Kidney epithelial cell (primary cell): ENCODE measurements around the gene HMHB1. TPM values are rescaled to one million over a fixed set of nuclear protein-coding genes. Genes with fewer than 3 reads are reported as not detected.

ENCODE experiments used
- DNase-seq: peaks from one replicate; pipeline ENCODE4 v3.0.0-alpha.2; 2010; ENCODE audit warnings: low read depth
- H3K27me3 ChIP-seq: 2 replicates; pipeline ENCODE4 v1.6.0; 2011; ENCODE audit warnings: low read length; ENCODE audit not compliant: control insufficient read depth, insufficient read depth
- H3K36me3 ChIP-seq: 2 replicates; pipeline ENCODE4 v1.5.1; 2011; ENCODE audit warnings: low read length; ENCODE audit not compliant: control insufficient read depth, insufficient read depth
- H3K4me3 ChIP-seq: 2 replicates; pipeline ENCODE4 v1.5.1; 2011; ENCODE audit warnings: low read depth, mild to moderate bottlenecking, control low read depth, low read length
- CTCF ChIP-seq: IDR thresholded peaks from 2 replicates; pipeline ENCODE4 v1.5.1; 2011; ENCODE audit warnings: mild to moderate bottlenecking, moderate library complexity, low read length, control low read depth, inconsistent platforms; ENCODE audit not compliant: insufficient read depth, poor library complexity, severe bottlenecking
- total RNA-seq: library from RNA; depleted of rRNA; stranded (reverse); fragments of >200 nt; gene quantifications from 2 replicates; pipeline ENCODE4 v1.2.3, GENCODE V29; 2015

The HMHB1 gene
- total RNA-seq, result not detected in 2 replicates

DNA sequence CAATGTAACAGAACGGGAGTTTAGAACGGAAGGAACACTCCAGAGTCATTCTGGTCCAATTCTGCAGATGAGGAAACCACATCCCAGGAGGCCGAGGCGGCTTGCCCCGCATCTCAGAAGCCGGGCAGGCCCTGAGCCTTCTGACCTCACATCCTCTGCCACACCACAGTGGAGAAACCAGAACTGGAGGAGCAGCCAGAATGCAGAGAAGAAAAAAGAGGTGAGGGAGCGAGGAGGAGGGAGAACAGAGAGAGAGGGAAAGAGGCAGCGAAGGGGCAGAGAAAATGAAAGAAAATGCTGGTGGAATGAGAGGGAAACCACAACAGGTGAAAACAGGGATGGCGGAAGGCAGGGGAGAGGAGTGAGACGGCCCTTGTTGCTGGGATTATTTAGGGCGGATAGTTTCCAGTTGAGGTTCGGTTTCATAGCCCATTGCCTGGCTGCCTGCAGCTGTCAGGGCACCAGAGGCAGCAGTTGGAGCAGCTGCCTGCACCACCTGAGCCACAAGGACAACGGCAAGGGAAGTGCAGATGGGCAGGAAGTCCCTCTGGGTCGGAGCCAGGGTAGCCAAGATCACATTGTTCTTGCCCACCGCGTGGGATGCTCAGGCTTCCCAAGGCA, at the start of gene HMHB1:
HMHB1 (plus strand) TSS at position 77 of the 621 bp plus-strand sequence.
- no peak for DNase-seq
- TF ChIP-seq CTCF, result no peak
- Histone ChIP-seq H3K27me3 (no peaks in the 10 kb centered on the region), H3K36me3 (no peaks in the 10 kb centered on the region), H3K4me3 (no peak within 1 kb of the TSS)

DNA sequence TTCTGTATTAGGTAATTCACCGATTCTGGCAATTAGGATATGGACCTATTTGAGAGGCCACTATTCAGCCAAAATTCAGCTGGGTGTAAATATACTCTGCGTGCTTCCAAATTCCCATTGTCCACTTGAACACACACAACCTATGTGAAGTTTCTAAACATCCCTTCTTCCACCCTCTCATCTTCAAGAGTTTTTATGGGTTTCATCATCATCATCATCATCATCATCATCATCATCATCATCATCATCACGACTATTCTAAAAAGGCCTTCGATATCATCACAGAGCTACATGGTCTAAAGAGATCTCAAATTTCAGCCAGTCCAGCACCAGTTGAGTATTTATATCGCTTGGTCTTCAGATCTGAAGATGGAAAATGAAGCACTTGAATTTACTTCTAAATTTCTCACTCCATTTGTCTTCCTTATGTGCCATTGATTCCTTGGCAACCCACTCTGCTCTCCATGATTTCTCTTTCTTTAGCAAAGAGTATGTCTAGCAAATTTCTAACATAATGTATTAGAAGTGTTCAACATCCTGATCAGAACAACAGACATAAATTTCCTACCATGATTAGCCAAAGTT, 49.2 kb upstream of the HMHB1 start:
- Histone ChIP-seq H3K36me3 (no peaks in the 10 kb centered on the region), H3K27me3 (no peaks in the 10 kb centered on the region), H3K4me3 (no peak overlapping the region)
- no peak for TF ChIP-seq CTCF
- DNase-seq, result no peak

GRCh38 chr5:143767162-143767561, 44.8 kb upstream of the HMHB1 start:
- H3K36me3 ChIP-seq, result no peaks in the 10 kb centered on the region
- H3K4me3 ChIP-seq, result no peak overlapping the region

GRCh38 chr5:143769026-143769786, 42.8 kb upstream of the HMHB1 start:
- H3K36me3 ChIP-seq, result no peaks in the 10 kb centered on the region
- no peak for DNase-seq
- no peak for TF ChIP-seq CTCF

More at GRCh38 chr5:143767162-143767561, 44.8 kb upstream of the HMHB1 start:
- DNase-seq, result no peak
- H3K27me3 ChIP-seq, result no peaks in the 10 kb centered on the region
- TF ChIP-seq CTCF, result no peak

DNA sequence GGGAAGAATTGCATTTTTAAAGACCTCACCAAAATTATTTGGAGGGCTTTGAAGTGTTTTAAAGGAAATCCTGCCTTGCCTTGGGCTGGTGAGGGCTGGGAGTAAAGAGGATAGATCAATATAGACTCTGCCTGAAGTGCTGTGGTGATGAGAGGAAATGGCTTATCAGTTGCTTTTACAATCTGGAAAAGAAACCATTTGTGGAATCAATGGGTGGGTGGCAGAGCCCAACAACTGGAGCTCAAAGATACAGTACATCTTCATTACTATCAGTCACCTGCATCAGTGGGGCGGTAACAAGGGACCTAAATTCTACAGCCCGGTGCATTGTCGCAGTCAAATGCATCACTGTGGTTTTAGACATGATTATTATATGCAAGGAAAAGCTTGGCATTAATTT, 41.5 kb upstream of the HMHB1 start:
- no peak for TF ChIP-seq CTCF
- Histone ChIP-seq H3K36me3 (no peaks in the 10 kb centered on the region), H3K27me3 (no peaks in the 10 kb centered on the region), H3K4me3 (no peak overlapping the region)
- no peak for DNase-seq

More at GRCh38 chr5:143769026-143769786, 42.8 kb upstream of the HMHB1 start:
- H3K4me3 ChIP-seq, result no peak overlapping the region
- no peaks in the 10 kb centered on the region for H3K27me3 ChIP-seq
